ENCODE data around the gene PTPRU. TPM values are rescaled to one million over a fixed set of nuclear protein-coding genes. Genes with fewer than 3 reads are reported as not detected.
A peak's percentile ranks its signal among the peaks of the same experiment; 100 is the strongest.

PTPRU gene
- total RNA-seq, 2 experiments from 2014 or later = 0.56 to 0.74 TPM

DNA sequence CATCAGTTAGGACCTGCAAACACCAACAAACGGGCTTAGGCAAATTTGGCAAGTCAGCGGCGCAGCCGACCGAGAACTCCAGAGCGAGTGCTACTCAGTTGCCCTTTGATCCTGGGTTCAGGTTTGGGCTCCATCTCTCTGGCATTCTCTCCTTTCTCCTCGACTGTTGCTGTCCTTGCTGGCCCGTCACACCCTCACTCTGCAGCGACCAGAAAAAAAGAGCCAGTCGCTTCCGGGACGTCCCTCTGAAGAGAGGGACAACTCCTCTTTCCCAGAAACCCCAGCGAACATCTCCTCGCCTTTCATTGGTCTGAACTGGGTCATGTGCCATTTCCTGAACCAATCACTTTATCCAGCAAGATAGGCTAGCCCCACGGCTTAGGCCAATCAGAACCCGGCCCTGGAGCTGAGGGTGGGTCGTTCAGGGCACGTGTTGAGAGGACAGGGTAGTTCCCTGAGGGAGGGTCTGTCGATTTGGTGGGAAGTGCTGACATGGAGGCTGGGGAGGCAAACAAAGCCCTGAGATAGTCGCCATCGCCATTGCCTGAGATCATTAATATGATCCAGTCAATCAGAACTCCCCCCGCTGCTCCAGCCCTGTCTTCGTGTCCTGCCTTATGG, 113.7 kb downstream of the PTPRU start:
- DNase-seq (no peak), ATAC-seq (no peak)
- intact Hi-C loops (cut with micrococcal nuclease) = no loop called here
- Mint-ChIP-seq H3K36me3 (ENCODE audit: low read depth) (no peaks in the 10 kb centered on the region), H3K4me1 (ENCODE audit: low read depth) (peaks cover 5% of the 10 kb centered on the region), H3K9me3 (no peaks in the 10 kb centered on the region), H3K27me3 (peaks cover 19% of the 10 kb centered on the region), H3K27ac (no peak overlapping the region), H3K4me3 (no peak overlapping the region)
- TF ChIP-seq, protein P1, sequence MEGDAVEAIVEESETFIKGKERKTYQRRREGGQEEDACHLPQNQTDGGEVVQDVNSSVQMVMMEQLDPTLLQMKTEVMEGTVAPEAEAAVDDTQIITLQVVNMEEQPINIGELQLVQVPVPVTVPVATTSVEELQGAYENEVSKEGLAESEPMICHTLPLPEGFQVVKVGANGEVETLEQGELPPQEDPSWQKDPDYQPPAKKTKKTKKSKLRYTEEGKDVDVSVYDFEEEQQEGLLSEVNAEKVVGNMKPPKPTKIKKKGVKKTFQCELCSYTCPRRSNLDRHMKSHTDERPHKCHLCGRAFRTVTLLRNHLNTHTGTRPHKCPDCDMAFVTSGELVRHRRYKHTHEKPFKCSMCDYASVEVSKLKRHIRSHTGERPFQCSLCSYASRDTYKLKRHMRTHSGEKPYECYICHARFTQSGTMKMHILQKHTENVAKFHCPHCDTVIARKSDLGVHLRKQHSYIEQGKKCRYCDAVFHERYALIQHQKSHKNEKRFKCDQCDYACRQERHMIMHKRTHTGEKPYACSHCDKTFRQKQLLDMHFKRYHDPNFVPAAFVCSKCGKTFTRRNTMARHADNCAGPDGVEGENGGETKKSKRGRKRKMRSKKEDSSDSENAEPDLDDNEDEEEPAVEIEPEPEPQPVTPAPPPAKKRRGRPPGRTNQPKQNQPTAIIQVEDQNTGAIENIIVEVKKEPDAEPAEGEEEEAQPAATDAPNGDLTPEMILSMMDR (IDR thresholded peaks at IDR 0.05) = no peak
- ChIA-PET POLR2A (interaction anchor here (0.6 kb wide), 1 partner anchor 8 kb away, joined by 3 read pairs; no protein-coding TSS in a partner anchor), CTCF (no interaction called here)

DNA sequence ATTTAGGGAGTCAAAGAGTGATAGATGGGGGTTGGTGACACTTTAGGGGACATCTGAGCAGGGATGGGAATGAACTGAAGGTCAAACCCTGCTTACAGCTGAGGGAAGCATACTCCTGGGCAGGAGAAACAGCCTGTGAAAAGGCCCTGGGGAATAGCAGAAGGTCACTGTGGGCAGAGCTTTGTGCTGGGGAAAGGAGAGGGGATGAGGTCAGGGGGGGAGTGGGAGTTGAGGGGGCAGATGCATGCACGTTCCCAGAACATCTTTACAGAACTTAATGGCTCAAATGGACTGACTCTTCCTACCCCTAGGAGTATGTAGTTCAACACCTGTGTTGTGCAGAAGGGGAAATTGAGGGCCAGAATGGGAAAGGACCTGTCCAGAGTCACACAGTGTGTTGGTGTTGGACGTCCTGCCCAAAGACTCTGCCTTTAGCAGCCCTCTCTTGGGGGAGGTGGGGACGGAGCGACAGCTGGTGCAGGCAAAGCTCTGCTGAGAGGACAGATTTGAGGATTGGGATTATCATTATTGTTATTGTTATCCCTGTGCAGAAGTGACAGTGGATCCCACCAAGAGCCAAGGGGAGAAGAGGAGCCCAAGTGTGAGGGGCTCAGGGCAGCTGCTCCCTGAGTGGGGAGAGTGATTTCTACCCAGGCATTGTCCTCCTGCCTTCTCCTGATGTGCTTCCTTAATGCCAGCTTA, 116.5 kb downstream of the PTPRU start:
- intact Hi-C loops (cut with micrococcal nuclease) = no loop called here
- ChIA-PET CTCF (no interaction called here), POLR2A (no interaction called here)
- Mint-ChIP-seq H3K4me1 (ENCODE audit: low read depth) (peaks cover 5% of the 10 kb centered on the region), H3K27me3 (peaks cover 13% of the 10 kb centered on the region), H3K4me3 (no peak overlapping the region), H3K36me3 (ENCODE audit: low read depth) (no peaks in the 10 kb centered on the region), H3K9me3 (no peaks in the 10 kb centered on the region), H3K27ac (no peak overlapping the region)
- TF ChIP-seq, protein P1 (IDR thresholded peaks at IDR 0.05) = no peak
- DNase-seq = no peak
- ATAC-seq = no peak

DNA sequence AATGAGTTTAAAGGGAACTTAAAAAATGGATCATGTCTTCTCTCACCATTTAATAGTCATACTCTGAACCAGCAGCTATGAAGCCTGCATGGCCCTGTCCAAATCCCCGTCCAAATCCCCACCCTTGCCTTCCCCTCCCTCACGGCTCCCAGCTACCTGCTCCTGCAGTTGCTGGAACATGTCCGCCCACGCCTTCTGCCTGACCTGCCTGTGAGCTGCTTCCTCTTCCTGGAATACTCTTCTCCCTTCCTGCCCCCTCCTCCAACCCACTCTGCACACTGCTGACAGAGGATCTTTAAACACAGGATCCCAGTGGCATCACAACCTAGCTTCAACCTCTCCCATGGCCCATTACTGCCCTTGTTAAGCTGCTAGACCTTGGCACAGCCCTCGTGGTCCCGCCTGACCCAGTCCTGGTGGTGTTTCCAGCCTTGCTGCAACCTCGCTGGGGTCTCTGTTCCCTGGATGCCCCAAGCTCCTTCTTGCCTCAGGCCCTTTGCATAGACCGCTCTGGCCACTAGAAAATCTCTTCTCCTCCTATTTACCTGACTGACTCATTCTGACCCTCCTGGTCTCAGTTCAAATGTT, 118.3 kb downstream of the PTPRU start:
- CTCF ChIA-PET = no interaction called here
- intact Hi-C loops (cut with micrococcal nuclease) = no loop called here
- POLR2A ChIA-PET = no interaction called here
- H3K9me3 Mint-ChIP-seq = no peaks in the 10 kb centered on the region
- H3K27me3 Mint-ChIP-seq = peaks cover 15% of the 10 kb centered on the region
- ATAC-seq (no peak), DNase-seq (no peak)
- H3K4me3 Mint-ChIP-seq = no peak overlapping the region
- TF ChIP-seq, protein P1 (IDR thresholded peaks at IDR 0.05) = no peak
- H3K36me3 Mint-ChIP-seq (ENCODE audit: low read depth) = no peaks in the 10 kb centered on the region
- H3K27ac Mint-ChIP-seq = no peak overlapping the region
- peaks cover 5% of the 10 kb centered on the region for H3K4me1 Mint-ChIP-seq (ENCODE audit: low read depth)

DNA sequence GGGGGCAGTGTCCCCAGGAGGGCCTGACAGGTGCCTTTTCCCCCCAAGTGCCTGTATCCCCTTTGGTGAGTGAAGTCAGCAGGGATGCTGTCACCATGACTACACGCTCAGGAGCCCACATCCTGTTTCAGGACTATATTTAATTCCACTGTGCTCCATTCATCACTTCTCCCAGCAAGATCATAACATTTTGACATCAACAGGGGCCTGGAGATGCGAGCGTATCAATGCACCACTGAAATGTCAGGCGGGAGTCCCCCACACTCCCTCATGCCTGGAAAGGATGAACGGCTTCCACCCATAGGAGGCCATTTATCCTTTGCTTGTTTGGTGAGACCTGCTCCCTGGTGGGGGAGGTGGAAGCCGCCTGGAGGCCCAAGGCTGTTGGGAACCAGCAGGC, 119.1 kb downstream of the PTPRU start:
- Mint-ChIP-seq H3K4me1 (ENCODE audit: low read depth) (peaks cover 5% of the 10 kb centered on the region), H3K27me3 (peaks cover 15% of the 10 kb centered on the region), H3K27ac (no peak overlapping the region), H3K4me3 (no peak overlapping the region), H3K9me3 (no peaks in the 10 kb centered on the region), H3K36me3 (ENCODE audit: low read depth) (no peaks in the 10 kb centered on the region)
- intact Hi-C loops (cut with micrococcal nuclease) = no loop called here
- CTCF ChIA-PET = no interaction called here
- TF ChIP-seq, protein P1 (IDR thresholded peaks at IDR 0.05) = no peak
- POLR2A ChIA-PET = no interaction called here
- DNase-seq = peak; percentile 4
- peak; percentile 10 for ATAC-seq

DNA sequence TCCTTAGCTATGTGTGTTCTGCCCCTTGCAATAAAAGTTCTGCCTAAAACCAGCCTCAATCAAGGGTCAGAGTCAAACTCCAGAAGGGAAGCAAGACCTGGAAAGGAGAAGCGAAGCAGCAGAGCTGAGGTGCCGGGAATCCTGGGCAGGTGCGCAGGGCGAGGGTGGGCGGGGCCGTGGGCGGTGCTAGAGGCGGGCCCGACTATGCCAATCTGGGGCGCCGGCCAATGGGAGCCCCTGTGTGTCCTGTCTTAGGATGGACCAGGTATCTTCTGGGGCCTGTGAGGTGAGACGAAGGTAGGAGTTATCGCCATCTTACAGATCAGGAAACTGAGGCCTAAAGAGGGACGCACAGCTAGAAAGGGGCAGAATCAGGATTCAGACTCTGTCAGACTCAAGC, 120.3 kb downstream of the PTPRU start:
- intact Hi-C loops (cut with micrococcal nuclease) = no loop called here
- ChIA-PET POLR2A (no interaction called here), CTCF (interaction anchor here (1.0 kb wide), 1 partner anchor 22 kb away, joined by 3 read pairs; no protein-coding TSS in a partner anchor)
- peak; percentile 8 for DNase-seq
- no peaks in the 10 kb centered on the region for H3K9me3 Mint-ChIP-seq
- peaks cover 5% of the 10 kb centered on the region for H3K4me1 Mint-ChIP-seq (ENCODE audit: low read depth)
- H3K27ac Mint-ChIP-seq = no peak overlapping the region
- H3K27me3 Mint-ChIP-seq = peaks cover 19% of the 10 kb centered on the region
- H3K36me3 Mint-ChIP-seq (ENCODE audit: low read depth) = no peaks in the 10 kb centered on the region
- ATAC-seq = no peak
- TF ChIP-seq, protein P1 (IDR thresholded peaks at IDR 0.05) = no peak
- H3K4me3 Mint-ChIP-seq = no peak overlapping the region

Data from activated CD8-positive, alpha-beta T cell treated with anti-CD3 and anti-CD28 coated beads for 36 hours (primary cell).